Adrenal gland (tissue), 12 donors: ENCODE measurements around the gene ARHGEF38. TPM values are rescaled to one million over a fixed set of nuclear protein-coding genes. Genes with fewer than 3 reads are reported as not detected.

Experiments used
- DNase-seq, 7 donors: peaks; one replicate each; pipeline ENCODE4 v3.0.0-alpha.2; 2019 to 2020
- H3K27ac ChIP-seq, 5 donors: fragments of 200-600 bp; sonication (generic) in 4 of 5; 1 replicate in 3 of 5; 2 replicates in 2 of 5; pipeline versions ENCODE4 v1.5.1 to v1.8.0; 2016 to 2020; ENCODE audit warnings: mild to moderate bottlenecking in 1 of 5
- H3K27me3 ChIP-seq: fragments of 200-600 bp; 2 replicates; pipeline ENCODE4 v1.8.0; 2021
- H3K36me3 ChIP-seq, 2 donors: fragments of 200-600 bp; replicated peaks in 1 of 2; 1 replicate in 1 of 2; 2 replicates in 1 of 2; pipeline versions ENCODE4 v1.5.1 to v1.8.0; 2018 to 2022
- H3K4me1 ChIP-seq, 2 donors: fragments of 200-600 bp; replicated peaks in 1 of 2; 1 replicate in 1 of 2; 2 replicates in 1 of 2; pipeline versions ENCODE4 v1.5.1 to v1.8.0; 2018 to 2021
- H3K4me3 ChIP-seq, 4 donors: fragments of 200-600 bp; sonication (generic) in 3 of 4; one replicate each; pipeline ENCODE4 v1.5.1; 2016 to 2018
- H3K9me3 ChIP-seq, 3 donors: fragments of 200-600 bp; sonication (generic) in 1 of 3; replicated peaks in 1 of 3; 1 replicate in 2 of 3; 2 replicates in 1 of 3; pipeline versions ENCODE4 v1.5.1 to v1.8.0; 2016 to 2021
- CTCF ChIP-seq, 6 experiments: fragments of 450-650 bp in 4 of 6; fragments of 200-600 bp in 2 of 6; sonication (generic) in 1 of 6; IDR thresholded peaks; 1 replicate in 5 of 6; 2 replicates in 1 of 6; pipeline versions ENCODE4 v1.5.1 to v1.8.0; 2016 to 2021; ENCODE audit warnings: antibody characterized with exemption in 6 of 6, mild to moderate bottlenecking in 2 of 6, moderate library complexity in 1 of 6
- POLR2A ChIP-seq, 2 donors: fragments of 450-650 bp; IDR thresholded peaks; one replicate each; pipeline ENCODE4 v1.6.1; 2017; ENCODE audit warnings: antibody characterized with exemption in 2 of 2, mild to moderate bottlenecking in 2 of 2, moderate library complexity in 1 of 2
- WGBS, 4 donors: extraction: QIAGEN DNeasy Blood & Tissue Kit in 2 of 4; methylation state at CpG; one replicate each; pipeline versions ENCODE4 v1.1.5 to v1.1.7; 2013 to 2017; 5-methylcytosine and 5-hydroxymethylcytosine counted together
- intact Hi-C, 2 donors: fragments of 100-400 bp; cut with DNase I; formaldehyde crosslinking; loops; one replicate each; pipeline versions ENCODE4 v1.14.1 to v1.15.0; 2022 to 2023
- polyA plus RNA-seq, 3 donors: library from polyadenylated mRNA; stranded (reverse); fragments of 200-250 nt in 2 of 3; fragments of 350-450 nt in 1 of 3; fragmentation: Illumina TruSeq in 1 of 3; extraction: RNeasy Lipid Tissue Mini Kit (QIAGEN cat#74804) in 1 of 3; gene quantifications; one replicate each; pipeline ENCODE4 v1.2.3, GENCODE V29; 2013 to 2014
- total RNA-seq, 9 donors: library from RNA; depleted of rRNA in 4 of 9; stranded (reverse); fragments of >200 nt in 4 of 9; fragments of 120-200 nt in 1 of 9; fragmentation: NEBNext Ultra II Directional in 1 of 9; extraction: Animal tissue kit (Norgen Biotek cat#: 25700) in 1 of 9; gene quantifications; one replicate each; pipeline versions ENCODE4 v1.1.0 to v1.2.4, GENCODE V29; 2013 to 2023
- donor health status: healthy with polysubstance abuse.
- donor health status: Bipolar disorder and iron deficiency.
- donor health status: DM: yes; HTN: yes; CAD: no.
- donor health status: DM: no; HTN: no; CAD: no.
- donor health status: DM: no; HTN: no; CAD: no.
- donor health status: DM: yes; HTN: yes; CAD: no.

ARHGEF38 gene
- total and polyA plus RNA-seq, 12 donors = not detected

DNA sequence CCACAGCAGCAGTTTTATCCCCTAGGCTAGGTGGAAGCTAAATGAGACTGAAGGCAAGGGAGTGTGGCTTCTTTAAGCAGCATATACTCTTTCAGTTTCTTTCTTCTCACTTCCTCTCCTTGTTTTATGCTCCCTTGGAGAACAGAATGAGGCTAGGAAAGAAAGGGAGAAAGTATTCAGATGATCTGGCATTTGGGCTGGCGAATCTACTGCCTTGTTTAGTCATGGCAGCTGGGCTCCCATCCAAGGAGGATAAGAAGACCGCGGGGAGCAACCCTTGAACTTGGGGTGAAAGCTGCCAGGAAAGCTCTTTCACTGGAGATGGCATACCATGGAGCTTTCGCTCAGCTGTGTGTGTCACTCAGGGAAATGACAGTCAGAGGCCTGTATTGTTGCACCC lies 72.1 kb downstream of the ARHGEF38 start:
- no peaks in the 10 kb centered on the region for H3K9me3 ChIP-seq
- peak overlapping the region in 1 of 5 donors; percentile 20 for H3K27ac ChIP-seq
- no peaks in the 10 kb centered on the region for H3K27me3 ChIP-seq
- TF ChIP-seq CTCF (IDR thresholded peaks at IDR 0.05) = no peak
- TF ChIP-seq POLR2A (IDR thresholded peaks at IDR 0.05) = no peak
- 37 to 53% (median 46%) methylated on average over 4 of the region's 4 CpGs for WGBS, 4 donors
- peak in 2 of 7 donors; percentile 16 to 40 for DNase-seq
- H3K36me3 ChIP-seq = no peaks in the 10 kb centered on the region
- H3K4me3 ChIP-seq = no peak overlapping the region
- intact Hi-C loops = no loop called here
- no peaks in the 10 kb centered on the region for H3K4me1 ChIP-seq

GRCh38 chr4:105625214-105625613 lies 72.8 kb downstream of the ARHGEF38 start:
- TF ChIP-seq CTCF (IDR thresholded peaks at IDR 0.05) = no peak
- no peak for TF ChIP-seq POLR2A (IDR thresholded peaks at IDR 0.05)
- no peaks in the 10 kb centered on the region for H3K9me3 ChIP-seq
- DNase-seq = no peak
- no peaks in the 10 kb centered on the region for H3K4me1 ChIP-seq
- WGBS, 4 donors = 56 to 85% (median 75%) methylated on average over 1 of the region's 1 CpG
- H3K36me3 ChIP-seq = no peaks in the 10 kb centered on the region
- no peak overlapping the region for H3K27ac ChIP-seq
- intact Hi-C loops = no loop called here
- H3K4me3 ChIP-seq = no peak overlapping the region
- no peaks in the 10 kb centered on the region for H3K27me3 ChIP-seq

DNA sequence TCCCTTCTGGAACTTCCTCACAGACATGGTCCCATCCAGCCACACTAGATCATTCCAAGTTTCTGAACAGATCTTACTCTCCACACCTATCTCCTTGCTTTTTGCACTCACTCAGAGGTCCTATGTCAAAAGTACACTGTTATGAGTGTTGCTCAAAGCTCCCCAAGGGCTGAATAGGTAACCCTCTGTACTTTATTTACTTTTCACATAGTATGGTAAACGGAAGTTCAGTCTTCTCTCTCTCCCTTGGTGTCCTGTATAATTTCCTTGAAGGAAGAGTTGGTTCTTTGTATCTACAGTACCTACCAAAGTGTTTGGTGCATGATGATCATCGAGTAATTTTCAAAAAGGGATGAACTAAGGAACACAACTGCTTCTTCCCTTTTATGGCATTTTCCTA lies 74.4 kb downstream of the ARHGEF38 start:
- intact Hi-C loops = no loop called here
- H3K9me3 ChIP-seq = no peaks in the 10 kb centered on the region
- WGBS, 4 donors = 73 to 83% (median 81%) methylated on average over 2 of the region's 2 CpGs
- no peak overlapping the region for H3K4me3 ChIP-seq
- H3K27me3 ChIP-seq = no peaks in the 10 kb centered on the region
- no peak for DNase-seq
- H3K36me3 ChIP-seq = no peaks in the 10 kb centered on the region
- no peak overlapping the region for H3K27ac ChIP-seq
- no peak for TF ChIP-seq POLR2A (IDR thresholded peaks at IDR 0.05)
- TF ChIP-seq CTCF (IDR thresholded peaks at IDR 0.05) = no peak
- no peaks in the 10 kb centered on the region for H3K4me1 ChIP-seq

DNA sequence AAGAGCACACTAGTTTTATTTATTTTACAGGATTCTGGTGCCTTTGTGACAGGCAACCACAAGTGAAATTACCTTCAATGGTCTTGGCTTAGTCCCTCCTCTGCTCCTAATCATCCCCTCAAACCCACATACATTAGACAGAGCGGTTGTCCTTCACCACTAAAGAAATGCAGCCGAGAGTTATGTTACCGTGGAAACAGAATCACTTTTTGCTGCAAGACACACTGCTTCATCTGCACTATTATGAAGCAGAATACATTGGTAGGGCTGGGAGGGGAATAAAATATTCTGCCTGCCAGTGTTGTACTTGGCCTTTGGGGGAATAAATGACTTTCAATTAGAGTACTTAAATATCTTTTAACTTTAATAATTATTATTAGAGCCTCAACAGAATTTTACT lies 75.2 kb downstream of the ARHGEF38 start:
- Histone ChIP-seq H3K36me3 (no peaks in the 10 kb centered on the region), H3K4me1 (no peaks in the 10 kb centered on the region), H3K9me3 (no peaks in the 10 kb centered on the region), H3K27ac (no peak overlapping the region), H3K27me3 (no peaks in the 10 kb centered on the region), H3K4me3 (no peak overlapping the region)
- TF ChIP-seq POLR2A (IDR thresholded peaks at IDR 0.05) = no peak
- TF ChIP-seq CTCF (IDR thresholded peaks at IDR 0.05) = no peak
- intact Hi-C loops = no loop called here
- DNase-seq = no peak
- 61 to 70% (median 65%) methylated on average over 3 of the region's 3 CpGs for WGBS, 4 donors
